Mononuclear cell (primary cell): ENCODE measurements around the gene NOP14. TPM values are rescaled to one million over a fixed set of nuclear protein-coding genes. Genes with fewer than 3 reads are reported as not detected.
"Not testable (repeated sequence)": the region's sequence is repeated elsewhere in the genome, so short reads cannot be mapped to it uniquely, and the experiment has no call there.

ENCODE experiments used
- H3K27me3 ChIP-seq: 2 replicates; pipeline ENCODE4 v1.6.0; 2011; ENCODE audit warnings: low read length, control low read depth; ENCODE audit not compliant: insufficient read depth
- H3K4me1 ChIP-seq: 2 replicates; pipeline ENCODE4 v1.5.1; 2011; ENCODE audit warnings: mild to moderate bottlenecking, low read length, control low read depth; ENCODE audit not compliant: insufficient read depth
- H3K4me3 ChIP-seq: 2 replicates; pipeline ENCODE4 v1.5.1; 2011; ENCODE audit warnings: mild to moderate bottlenecking, low read length, moderate library complexity
- H3K9me3 ChIP-seq: 2 replicates; pipeline ENCODE4 v1.5.1; 2011; ENCODE audit warnings: low read depth, mild to moderate bottlenecking, control low read depth, low read length
- total RNA-seq: library from RNA; depleted of rRNA; stranded (reverse); fragments of >200 nt; gene quantifications from one replicate; pipeline ENCODE4 v1.2.3, GENCODE V29; 2012

The NOP14 gene
- total RNA-seq, 1 donor: 17.4 TPM

DNA sequence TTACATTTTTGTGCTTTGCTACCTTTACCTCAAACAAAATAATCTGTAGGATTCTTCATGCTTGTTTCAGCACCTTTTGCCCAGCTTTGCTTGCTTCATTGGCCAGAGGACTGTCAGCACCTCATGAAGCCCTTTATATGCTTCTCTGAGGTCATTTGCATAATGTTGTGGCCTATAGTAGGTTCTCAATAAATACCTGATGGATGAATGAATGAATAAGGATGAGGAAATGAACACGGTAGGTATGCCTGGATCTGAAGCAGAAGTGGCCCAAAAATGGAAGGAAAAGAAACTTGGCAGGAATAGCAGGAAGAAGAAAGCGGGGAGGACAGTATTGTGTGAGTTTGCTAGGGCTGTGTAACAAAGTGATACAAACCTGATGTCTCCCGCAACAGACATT, 8.1 kb upstream of the NOP14 start:
- H3K9me3 ChIP-seq: no peaks in the 10 kb centered on the region
- H3K4me3 ChIP-seq: no peak overlapping the region
- no peaks in the 10 kb centered on the region for H3K4me1 ChIP-seq
- H3K27me3 ChIP-seq: no peaks in the 10 kb centered on the region

DNA sequence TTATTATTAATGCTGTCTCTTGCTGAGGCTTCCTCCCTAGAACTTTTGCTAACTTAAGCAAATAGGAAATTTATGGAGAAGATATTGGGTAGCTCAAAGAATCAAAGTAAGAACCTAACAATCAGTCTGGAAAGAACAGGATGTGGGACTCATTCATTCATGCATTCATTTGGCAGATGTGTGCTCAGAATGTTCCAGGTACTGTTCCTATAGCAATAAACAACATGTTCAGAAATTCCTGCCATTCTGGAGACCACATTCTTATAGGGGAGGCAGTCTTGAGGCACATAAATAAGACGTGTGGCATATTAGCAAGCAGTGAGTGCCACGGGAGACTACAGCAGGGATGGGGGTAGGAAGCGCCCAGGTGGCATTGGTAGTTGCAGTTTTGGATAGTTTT, 5.2 kb upstream of the NOP14 start:
- no peaks in the 10 kb centered on the region for H3K9me3 ChIP-seq
- no peak overlapping the region for H3K4me3 ChIP-seq
- no peaks in the 10 kb centered on the region for H3K27me3 ChIP-seq
- H3K4me1 ChIP-seq: peaks cover 9% of the 10 kb centered on the region

DNA sequence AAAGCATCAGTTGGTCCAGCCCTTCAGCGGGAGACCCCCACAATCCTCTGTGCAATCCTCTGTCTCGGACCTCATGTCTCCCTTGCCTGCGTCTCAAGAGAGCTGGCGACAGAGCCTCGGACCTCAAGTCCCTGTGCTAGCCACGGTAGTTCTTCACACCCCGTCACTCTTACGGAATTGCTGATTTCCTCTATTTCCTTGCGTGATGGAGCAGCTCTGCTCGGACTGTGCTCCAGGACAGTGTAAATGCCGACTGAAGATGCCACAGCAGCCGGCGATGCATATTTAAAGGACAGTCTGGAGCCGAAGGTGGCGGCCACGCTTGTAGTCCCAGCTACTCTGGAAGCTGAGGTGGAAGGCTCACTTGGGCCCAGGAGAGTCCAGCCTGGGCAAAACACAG, 2.1 kb upstream of the NOP14 start:
- no peak overlapping the region for H3K4me3 ChIP-seq
- peaks cover 27% of the 10 kb centered on the region for H3K4me1 ChIP-seq
- H3K27me3 ChIP-seq: no peaks in the 10 kb centered on the region
- no peaks in the 10 kb centered on the region for H3K9me3 ChIP-seq

DNA sequence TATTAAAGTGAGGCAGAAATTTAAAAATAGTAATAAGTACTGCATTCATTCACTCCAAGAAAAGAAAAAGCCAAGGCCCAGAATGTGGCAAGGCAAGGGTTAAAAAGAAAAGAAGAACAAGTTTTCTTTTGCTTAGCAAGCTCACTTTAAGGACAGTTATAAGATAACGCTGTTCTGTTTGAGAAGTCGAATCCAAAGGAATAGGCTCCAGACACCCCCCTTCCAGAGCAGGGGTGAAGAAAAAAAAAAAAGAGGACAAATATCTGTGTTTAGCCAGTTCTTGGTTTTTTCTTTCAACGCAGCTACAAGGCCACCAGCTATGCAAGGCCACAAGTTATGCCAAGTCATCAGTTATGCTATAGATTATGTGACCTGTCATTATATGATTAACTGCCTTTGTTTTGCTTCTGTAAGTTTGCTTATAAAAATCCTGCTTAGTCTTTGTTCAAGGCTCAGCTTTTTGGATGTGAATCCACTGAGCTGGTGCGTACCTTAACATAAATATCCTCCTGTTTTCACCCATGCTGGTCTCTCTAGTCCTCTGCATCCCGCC, 1.6 kb upstream of the NOP14 start:
- Histone ChIP-seq H3K4me3 (no peak overlapping the region), H3K4me1 (peaks cover 27% of the 10 kb centered on the region), H3K27me3 (no peaks in the 10 kb centered on the region), H3K9me3 (no peaks in the 10 kb centered on the region)

DNA sequence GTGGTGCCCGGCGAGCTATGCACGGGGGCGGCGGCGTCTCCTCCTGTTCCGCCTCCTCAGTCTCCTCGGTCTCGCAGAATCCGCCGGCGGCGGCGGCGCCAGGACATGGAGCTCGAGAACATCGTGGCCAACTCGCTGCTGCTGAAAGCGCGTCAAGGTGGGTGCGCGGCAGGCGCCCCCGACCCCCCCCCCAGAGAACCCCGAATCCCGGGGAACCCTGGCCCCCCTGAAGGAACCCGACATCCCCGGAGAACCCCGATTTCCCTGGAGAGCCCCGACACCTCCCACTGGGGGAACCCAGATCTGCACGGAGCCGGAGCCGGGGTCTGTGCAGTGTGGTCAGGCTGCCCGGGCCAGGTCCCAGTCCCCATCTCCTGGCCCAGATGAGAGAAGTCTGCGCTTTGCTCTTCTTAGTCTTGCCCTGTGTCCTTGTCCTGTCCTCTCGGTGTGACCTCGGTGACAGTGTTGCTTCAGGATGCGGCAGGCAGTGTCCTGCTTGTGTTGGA, 813 bp upstream of the NOP14 start:
- no peaks in the 10 kb centered on the region for H3K9me3 ChIP-seq

DNA sequence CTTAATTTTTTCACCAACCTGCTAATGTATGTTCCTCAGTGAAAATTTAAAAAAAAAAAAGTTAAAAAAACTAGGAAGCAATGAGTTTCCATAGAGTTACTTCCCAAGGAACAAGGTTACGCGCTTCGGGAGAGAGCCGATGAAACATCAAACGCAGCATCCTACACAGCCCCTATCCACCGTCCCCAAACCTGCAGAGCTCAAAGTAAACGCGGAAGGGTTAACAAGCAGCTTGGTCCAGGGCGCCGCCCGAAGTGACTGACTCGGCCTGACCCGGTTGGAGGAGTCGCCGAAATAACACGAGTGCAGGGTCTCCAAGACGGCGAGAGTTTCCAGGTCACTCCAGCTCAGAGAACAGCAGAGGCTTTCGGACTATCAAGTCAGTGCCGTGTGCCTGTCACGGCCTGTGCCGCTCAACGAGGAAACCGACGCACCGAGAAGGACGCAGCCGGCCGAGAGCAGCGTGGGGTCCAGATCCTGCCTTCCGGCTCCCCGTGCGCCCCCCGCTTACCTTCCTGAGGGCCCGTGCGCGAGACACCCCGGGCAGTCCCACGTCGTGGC, 512 bp downstream of the NOP14 start:
- peak overlapping the region; percentile 65 for H3K4me3 ChIP-seq
- no peaks in the 10 kb centered on the region for H3K9me3 ChIP-seq

More for the DNA sequence above, 813 bp upstream of the NOP14 start:
- no peaks in the 10 kb centered on the region for H3K27me3 ChIP-seq
- H3K4me1 ChIP-seq: peaks cover 27% of the 10 kb centered on the region
- peak overlapping the region; percentile 65 for H3K4me3 ChIP-seq

DNA sequence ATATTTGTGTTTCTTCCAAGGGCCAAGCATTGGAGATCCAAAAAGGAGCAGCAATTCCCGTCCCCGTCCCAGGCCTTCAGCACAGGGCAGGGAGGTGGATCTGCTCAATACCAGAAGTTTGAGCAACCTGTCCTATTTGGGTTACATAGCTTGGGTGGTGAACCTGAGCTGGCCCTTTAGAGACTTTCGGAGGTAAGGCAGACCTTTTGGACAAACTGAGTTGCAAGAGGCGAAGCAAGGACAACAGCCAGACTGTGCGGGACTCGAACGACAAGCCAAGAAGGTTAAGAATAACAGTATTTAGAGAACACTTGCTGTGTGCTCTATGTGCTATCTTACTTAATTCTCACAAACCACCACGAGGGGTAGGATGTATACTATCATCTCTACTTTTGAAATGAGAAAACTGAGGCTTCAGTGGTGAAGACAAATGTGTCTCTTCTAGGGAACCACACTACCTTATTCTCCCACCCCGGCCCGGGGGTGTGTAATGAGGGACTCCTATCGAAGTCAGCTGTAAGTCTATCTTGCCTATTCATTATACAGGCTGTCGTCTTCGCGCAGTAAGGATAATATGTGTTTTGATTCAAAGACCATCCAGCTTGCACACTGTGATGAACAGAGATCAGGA, 1.3 kb downstream of the NOP14 start:
- Histone ChIP-seq H3K9me3 (no peaks in the 10 kb centered on the region), H3K4me3 (peak overlapping the region; percentile 65), H3K27me3 (no peaks in the 10 kb centered on the region), H3K4me1 (peaks cover 27% of the 10 kb centered on the region)

More for the DNA sequence above, 512 bp downstream of the NOP14 start:
- Histone ChIP-seq H3K27me3 (no peaks in the 10 kb centered on the region), H3K4me1 (peaks cover 27% of the 10 kb centered on the region)

DNA sequence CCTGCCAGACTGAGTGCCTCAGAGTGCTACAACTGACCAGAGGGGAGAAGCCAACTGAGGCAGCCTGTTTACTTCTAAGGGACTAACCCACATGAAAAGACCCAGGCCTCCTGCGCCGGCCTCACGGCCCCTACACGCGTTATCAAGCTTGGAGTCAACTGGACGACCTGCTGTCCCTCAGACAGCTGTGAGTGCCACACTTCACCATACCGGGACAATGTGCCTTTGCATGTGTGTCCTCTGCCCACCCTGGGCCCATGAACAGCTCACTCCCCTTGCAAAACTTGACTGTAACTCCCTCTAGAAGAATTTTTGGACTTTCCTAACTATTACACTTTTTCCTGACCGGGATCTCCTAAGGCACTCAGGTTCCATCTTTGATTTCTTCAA, 1.8 kb downstream of the NOP14 start:
- Histone ChIP-seq H3K4me3 (no peak overlapping the region), H3K9me3 (no peaks in the 10 kb centered on the region), H3K27me3 (no peaks in the 10 kb centered on the region), H3K4me1 (peaks cover 27% of the 10 kb centered on the region)

DNA sequence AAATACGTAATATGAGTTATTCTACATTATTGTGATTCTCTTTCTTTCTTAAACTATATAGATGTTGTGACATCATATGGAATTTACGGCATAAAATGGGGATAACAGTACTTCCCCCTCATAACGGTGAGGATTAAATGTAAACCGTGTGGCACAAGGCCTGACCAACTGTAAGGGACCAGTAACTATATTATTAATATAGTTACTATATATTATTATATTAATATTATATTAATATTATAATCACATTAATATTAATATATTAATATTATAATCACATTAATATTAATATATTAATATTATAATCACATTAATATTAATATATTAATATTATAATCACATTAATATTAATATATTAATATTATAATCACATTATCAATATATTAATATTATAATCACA, 2.8 kb downstream of the NOP14 start:
- not testable (repeated sequence) for H3K4me3 ChIP-seq, H3K9me3 ChIP-seq
- H3K4me1 ChIP-seq: peaks cover 27% of the 10 kb centered on the region

DNA sequence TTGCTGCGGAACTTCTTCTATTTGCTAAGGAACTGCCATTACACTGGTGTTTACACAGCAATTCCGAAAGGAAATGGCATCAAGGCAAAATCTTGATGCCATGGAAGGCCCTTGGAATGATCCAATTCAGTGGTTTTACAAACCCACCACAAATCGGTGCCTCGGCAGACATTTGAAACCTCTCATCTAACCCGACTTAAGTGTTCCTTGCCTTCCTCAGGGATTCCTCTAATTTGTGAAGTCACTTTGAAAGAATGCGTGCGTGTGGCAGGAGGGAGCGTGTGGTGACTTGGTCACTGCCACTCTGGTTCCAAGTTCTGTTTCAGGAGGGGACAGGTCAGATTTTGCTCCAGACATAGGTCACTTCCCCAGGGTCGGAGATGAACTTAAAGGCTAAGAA, 4.8 kb downstream of the NOP14 start:
- H3K4me1 ChIP-seq: peaks cover 22% of the 10 kb centered on the region
- H3K9me3 ChIP-seq: no peaks in the 10 kb centered on the region
- no peak overlapping the region for H3K4me3 ChIP-seq
- no peaks in the 10 kb centered on the region for H3K27me3 ChIP-seq

More for the DNA sequence above, 2.8 kb downstream of the NOP14 start:
- not testable (repeated sequence) for H3K27me3 ChIP-seq

DNA sequence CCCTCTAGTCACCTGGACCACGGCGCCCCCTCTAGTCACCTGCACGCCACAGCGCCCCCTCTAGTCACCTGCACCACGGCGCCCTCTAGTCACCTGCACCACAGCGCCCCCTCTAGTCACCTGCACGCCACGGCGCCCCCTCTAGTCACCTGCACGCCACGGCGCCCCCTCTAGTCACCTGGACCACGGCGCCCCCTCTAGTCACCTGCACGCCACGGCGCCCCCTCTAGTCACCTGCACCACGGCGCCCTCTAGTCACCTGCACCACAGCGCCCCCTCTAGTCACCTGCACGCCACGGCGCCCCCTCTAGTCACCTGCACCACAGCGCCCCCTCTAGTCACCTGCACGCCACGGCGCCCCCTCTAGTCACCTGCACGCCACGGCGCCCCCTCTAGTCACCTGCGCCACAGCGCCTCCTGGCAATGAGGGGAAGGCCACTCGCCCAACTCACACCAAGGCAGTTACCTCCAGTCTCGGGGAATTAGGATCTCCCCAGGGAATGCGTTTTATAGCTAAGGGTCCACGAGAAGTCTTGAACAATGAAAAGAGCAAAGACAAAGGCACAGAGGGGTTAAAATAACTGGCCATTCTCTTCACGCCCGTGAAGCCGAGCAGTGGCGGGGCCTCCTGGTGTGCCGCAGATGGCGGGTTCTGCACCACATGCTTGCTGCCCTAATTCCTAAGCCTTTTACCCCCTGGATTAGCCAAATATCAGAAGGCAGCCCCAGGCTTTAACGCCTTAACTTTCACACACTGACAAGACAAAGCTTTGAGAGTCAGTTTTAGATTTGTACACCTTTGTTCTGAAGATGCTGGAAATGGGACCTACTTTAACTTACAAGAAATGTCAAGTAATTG, 7.8 kb downstream of the NOP14 start:
- H3K4me1 ChIP-seq, H3K4me3 ChIP-seq, H3K27me3 ChIP-seq, H3K9me3 ChIP-seq: not testable (repeated sequence)

DNA sequence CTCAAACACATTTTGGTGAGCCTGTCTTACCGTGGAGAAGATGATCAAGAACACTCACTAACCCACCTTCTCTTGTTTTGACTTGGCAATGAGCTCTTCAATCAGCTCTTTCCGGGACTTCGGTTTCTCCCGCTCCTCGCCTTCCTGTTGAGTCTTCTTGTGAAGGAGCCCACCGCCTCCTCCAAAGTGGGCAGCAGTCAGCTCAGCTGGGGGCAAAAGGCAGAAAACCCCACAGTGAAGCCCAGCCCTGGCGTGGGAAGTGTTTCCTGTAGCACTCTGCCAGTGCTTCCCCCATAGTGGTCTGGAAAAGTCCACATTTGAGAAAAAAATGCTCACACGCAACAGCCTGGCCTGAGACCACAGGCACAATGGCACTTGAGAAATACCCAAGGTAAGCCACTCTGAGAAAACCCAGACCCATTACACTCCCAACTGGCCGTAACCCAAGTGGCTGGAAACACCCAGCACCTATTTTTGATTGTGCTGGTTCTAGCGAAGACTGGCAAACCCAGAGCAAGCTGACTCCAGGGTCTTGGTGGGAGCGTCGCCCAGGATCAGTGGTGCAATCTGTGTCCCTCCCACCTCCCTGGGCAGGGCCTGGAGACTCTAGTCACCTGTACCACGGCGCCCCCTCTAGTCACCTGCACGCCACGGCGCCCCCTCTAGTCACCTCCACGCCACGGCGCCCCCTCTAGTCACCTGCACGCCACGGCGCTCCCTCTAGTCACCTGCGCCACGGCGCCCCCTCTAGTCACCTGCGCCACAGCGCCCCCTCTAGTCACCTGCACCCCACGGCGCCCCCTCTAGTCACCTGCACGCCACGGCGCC, 8.6 kb downstream of the NOP14 start:
- no peak overlapping the region for H3K4me3 ChIP-seq
- H3K4me1 ChIP-seq: peaks cover 4% of the 10 kb centered on the region
- no peaks in the 10 kb centered on the region for H3K9me3 ChIP-seq
- H3K27me3 ChIP-seq: no peaks in the 10 kb centered on the region

DNA sequence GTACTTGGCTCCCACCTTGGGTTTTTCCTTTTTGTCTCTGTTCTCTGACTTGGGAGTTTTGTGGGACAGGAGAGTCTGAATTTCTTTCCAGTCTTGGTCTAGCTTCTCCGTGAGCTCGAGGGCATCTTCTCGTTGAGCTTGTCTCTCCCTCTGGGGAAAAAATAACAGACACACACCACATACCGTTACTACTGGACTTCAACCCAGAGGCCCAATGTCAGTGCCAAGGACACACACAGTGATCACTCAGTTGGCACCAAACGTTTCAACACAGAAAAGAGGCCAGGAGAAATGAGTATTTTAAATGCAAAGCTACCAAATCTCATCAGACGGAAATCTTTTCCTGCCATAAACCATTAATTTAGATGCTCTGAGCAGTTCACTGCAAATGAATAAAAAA, 9.7 kb downstream of the NOP14 start:
- Histone ChIP-seq H3K27me3 (no peaks in the 10 kb centered on the region), H3K4me1 (peaks cover 4% of the 10 kb centered on the region), H3K9me3 (no peaks in the 10 kb centered on the region), H3K4me3 (no peak overlapping the region)

DNA sequence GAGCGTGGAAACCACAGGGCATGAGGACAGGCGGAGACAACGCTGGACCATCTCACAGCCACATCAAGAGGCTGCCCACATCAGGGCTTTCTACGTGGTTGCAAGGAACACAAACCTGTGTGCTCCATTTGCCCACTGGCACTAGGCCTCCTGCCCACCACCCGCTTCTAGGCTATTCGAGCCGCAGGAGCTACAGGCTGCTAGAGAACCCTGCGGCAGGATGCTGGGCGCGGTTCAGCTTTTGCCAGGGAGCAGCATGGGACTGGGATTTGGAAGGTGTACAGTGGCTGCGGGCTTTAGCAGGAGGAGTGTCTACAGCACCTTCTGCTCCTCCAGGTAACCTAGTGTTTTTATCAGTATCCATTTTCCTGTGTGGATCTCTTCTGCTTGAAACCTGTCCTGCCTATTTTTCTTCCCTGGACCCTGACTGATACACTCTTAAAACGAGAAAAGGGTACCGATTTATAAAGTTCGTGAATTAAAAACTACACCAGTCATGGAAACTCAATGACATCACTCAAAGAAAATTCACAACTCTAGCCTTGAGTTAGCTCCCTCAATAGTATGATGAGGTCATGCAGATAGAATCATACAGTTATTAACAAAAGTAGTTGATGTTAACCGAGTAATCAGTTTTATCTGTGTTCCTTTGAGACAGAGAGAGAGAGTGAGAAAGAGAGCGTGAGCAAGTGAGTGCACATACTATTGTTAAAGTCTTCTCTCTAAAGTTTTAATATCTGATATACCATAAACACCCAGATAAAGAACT, 12.8 kb downstream of the NOP14 start:
- peaks cover 4% of the 10 kb centered on the region for H3K4me1 ChIP-seq
- H3K9me3 ChIP-seq: no peaks in the 10 kb centered on the region
- no peak overlapping the region for H3K4me3 ChIP-seq
- no peaks in the 10 kb centered on the region for H3K27me3 ChIP-seq
